Upper lobe of right lung (tissue), 1 donor: ENCODE data around the gene CD72. TPM values are rescaled to one million over a fixed set of nuclear protein-coding genes. Genes with fewer than 3 reads are reported as not detected.

Source experiments
- ATAC-seq: fragments of 200-7000 bp; cut with Tn5 transposase; one replicate; pipeline ENCODE4 v1.9.1; 2020; ENCODE audit warnings: mild to moderate bottlenecking, moderate library complexity
- DNase-seq: peaks from one replicate; pipeline ENCODE4 v3.0.0-alpha.2; 2020
- H3K27ac ChIP-seq: fragments of 200-600 bp; one replicate; pipeline ENCODE4 v1.8.0; 2022
- H3K27me3 ChIP-seq: fragments of 200-600 bp; one replicate; pipeline ENCODE4 v1.8.0; 2022; ENCODE audit warnings: mild to moderate bottlenecking
- H3K36me3 ChIP-seq: fragments of 200-600 bp; one replicate; pipeline ENCODE4 v1.8.0; 2022
- H3K4me1 ChIP-seq: fragments of 200-600 bp; one replicate; pipeline ENCODE4 v1.8.0; 2022
- H3K4me3 ChIP-seq: fragments of 200-600 bp; one replicate; pipeline ENCODE4 v1.8.0; 2022; ENCODE audit warnings: mild to moderate bottlenecking
- H3K9me3 ChIP-seq: fragments of 200-600 bp; one replicate; pipeline ENCODE4 v1.8.0; 2022
- CTCF ChIP-seq: fragments of 200-600 bp; IDR thresholded peaks from one replicate; pipeline ENCODE4 v1.8.0; 2022; ENCODE audit warnings: antibody characterized with exemption
- intact Hi-C: fragments of 100-400 bp; cut with DNase I; formaldehyde crosslinking; loops from one replicate; pipeline ENCODE4 v1.11.0; 2022
- long read RNA-seq: library from polyadenylated mRNA; unstranded; transcript quantifications from one replicate; pipeline ENCODE4 v2.0.0, GENCODE V29; 2021
- total RNA-seq: library from RNA; stranded (reverse); fragmentation: NEBNext Ultra II Directional; extraction: Animal tissue kit (Norgen Biotek cat#: 25700); gene quantifications from one replicate; pipeline ENCODE4 v1.2.1, GENCODE V29; 2021
- donor health status: DM: no; HTN: yes; CAD: no; lungs with severe emphysema.

The CD72 gene
- total RNA-seq, result 3.0 TPM
- long read RNA-seq, partial matches to known transcripts, result 1 of 3 reads
- long read RNA-seq, other reads (novel, unspliced or antisense), result 1 of 3 reads

- no peaks in the 10 kb centered on the region for H3K27me3 ChIP-seq
- no peak for TF ChIP-seq CTCF
- no peaks in the 10 kb centered on the region for H3K9me3 ChIP-seq
- intact Hi-C loops, result no loop called here
- no peak for DNase-seq
- H3K4me1 ChIP-seq, result peaks cover 11% of the 10 kb centered on the region
- no peaks in the 10 kb centered on the region for H3K36me3 ChIP-seq
- H3K4me3 ChIP-seq, result peak within 1 kb of the TSS; percentile 52
- peak within 1 kb of the TSS; percentile 51 for H3K27ac ChIP-seq
- ATAC-seq, result peak; percentile 57
These were observed at the start of gene CD72 for GRCh38 chr9:35618325-35618727. Gene CD72 (minus strand): TSS chr9:35618413. CDS start chr9:35618303, 110 bp downstream.

- Histone ChIP-seq H3K9me3 (no peaks in the 10 kb centered on the region), H3K4me1 (peaks cover 10% of the 10 kb centered on the region), H3K27ac (no peak overlapping the region), H3K36me3 (no peaks in the 10 kb centered on the region), H3K27me3 (no peaks in the 10 kb centered on the region), H3K4me3 (no peak overlapping the region)
- TF ChIP-seq CTCF, result no peak
- DNase-seq (no peak), ATAC-seq (no peak)
- intact Hi-C loops, result no loop called here
These were observed 49.7 kb upstream of the CD72 start for GRCh38 chr9:35667939-35668338.

- no peak for DNase-seq
- Histone ChIP-seq H3K36me3 (no peaks in the 10 kb centered on the region), H3K27ac (no peak overlapping the region), H3K27me3 (no peaks in the 10 kb centered on the region), H3K9me3 (no peaks in the 10 kb centered on the region), H3K4me3 (no peak overlapping the region), H3K4me1 (peaks cover 16% of the 10 kb centered on the region)
- ATAC-seq, result no peak
- no peak for TF ChIP-seq CTCF
- intact Hi-C loops, result no loop called here
These were observed 48.3 kb upstream of the CD72 start for GRCh38 chr9:35666549-35666948.

- ATAC-seq (no peak), DNase-seq (no peak)
- Histone ChIP-seq H3K27me3 (no peaks in the 10 kb centered on the region), H3K4me3 (no peak overlapping the region), H3K9me3 (no peaks in the 10 kb centered on the region), H3K4me1 (peaks cover 21% of the 10 kb centered on the region), H3K27ac (no peak overlapping the region), H3K36me3 (no peaks in the 10 kb centered on the region)
- intact Hi-C loops, result no loop called here
- TF ChIP-seq CTCF, result no peak
These were observed 47.8 kb upstream of the CD72 start for GRCh38 chr9:35666045-35666444.

GRCh38 chr9:35665471-35665818 is 47.2 kb upstream of the CD72 start:
- intact Hi-C loops, result no loop called here

More at GRCh38 chr9:35665471-35665818, 47.2 kb upstream of the CD72 start:
- ATAC-seq (no peak), DNase-seq (no peak)
- Histone ChIP-seq H3K36me3 (peaks cover 3% of the 10 kb centered on the region), H3K27me3 (no peaks in the 10 kb centered on the region), H3K9me3 (no peaks in the 10 kb centered on the region), H3K4me1 (peaks cover 21% of the 10 kb centered on the region), H3K4me3 (peak overlapping the region; percentile 53), H3K27ac (peak overlapping the region; percentile 64)
- TF ChIP-seq CTCF, result no peak
